Esophagus squamous epithelium (tissue), 5 donors: ENCODE measurements around the gene CYP2S1. TPM values are rescaled to one million over a fixed set of nuclear protein-coding genes. Genes with fewer than 3 reads are reported as not detected.
A peak's percentile ranks its signal among the peaks of the same experiment; 100 is the strongest.
"Not testable (repeated sequence)": the region's sequence is repeated elsewhere in the genome, so short reads cannot be mapped to it uniquely, and the experiment has no call there.

Experiments used
- DNase-seq: peaks from one replicate; lab custom pipeline; 2025; lab: John Stamatoyannopoulos, UW
- H3K27ac ChIP-seq, 4 donors: fragments of 200-600 bp; sonication (generic); one replicate each; pipeline ENCODE4 v1.5.1; 2016 to 2019; ENCODE audit warnings: mild to moderate bottlenecking in 1 of 4
- H3K27me3 ChIP-seq, 4 donors: fragments of 200-600 bp; sonication (generic); 1 replicate in 3 of 4; 2 replicates in 1 of 4; pipeline versions ENCODE4 v1.5.1 to v1.6.0; 2017 to 2021; ENCODE audit warnings: antibody characterized with exemption in 1 of 4
- H3K36me3 ChIP-seq, 3 donors: fragments of 200-600 bp; sonication (generic); one replicate each; pipeline ENCODE4 v1.5.1; 2016 to 2019
- H3K4me1 ChIP-seq, 3 donors: fragments of 200-600 bp; sonication (generic); one replicate each; pipeline ENCODE4 v1.5.1; 2017 to 2019
- H3K4me3 ChIP-seq, 4 donors: fragments of 200-600 bp; sonication (generic); 1 replicate in 3 of 4; 2 replicates in 1 of 4; pipeline ENCODE4 v1.5.1; 2016 to 2019; ENCODE audit warnings: mild to moderate bottlenecking in 2 of 4, moderate library complexity in 1 of 4
- H3K9me3 ChIP-seq, 3 donors: fragments of 200-600 bp; sonication (generic); one replicate each; pipeline ENCODE4 v1.5.1; 2016 to 2019
- POLR2A ChIP-seq, 4 donors: fragments of 450-650 bp; IDR thresholded peaks; one replicate each; pipeline ENCODE4 v1.6.1; 2017; ENCODE audit warnings: antibody characterized with exemption in 4 of 4, mild to moderate bottlenecking in 4 of 4, moderate library complexity in 3 of 4
- WGBS, 2 donors: methylation state at CpG; one replicate each; pipeline ENCODE4 v1.1.5; 2018; 5-methylcytosine and 5-hydroxymethylcytosine counted together
- intact Hi-C: fragments of 100-400 bp; cut with DNase I; formaldehyde crosslinking; loops from one replicate; pipeline ENCODE4 v1.15.0; 2022
- total RNA-seq, 4 donors: library from RNA; depleted of rRNA; stranded (reverse); fragments of >200 nt; gene quantifications; one replicate each; pipeline ENCODE4 v1.1.0, GENCODE V29; 2016
- TF ChIP-seq, protein P1 (sequence below), 6 experiments: fragments of 450-650 bp in 4 of 6; fragments of 200-600 bp in 2 of 6; sonication (generic) in 2 of 6; IDR thresholded peaks; one replicate each; pipeline ENCODE4 v1.5.1; 2016 to 2019; ENCODE audit warnings: antibody characterized with exemption in 6 of 6, mild to moderate bottlenecking in 4 of 6, moderate library complexity in 4 of 6
- donor health status: DM: yes; HTN: yes; CAD: no.

The CYP2S1 gene
- total RNA-seq, 4 donors from 2014 or later = 12.4 to 20.3 (median 15.2) TPM

GRCh38 chr19:41172297-41173164 is 20.5 kb upstream of the CYP2S1 start:
- Histone ChIP-seq H3K27ac (no peak overlapping the region), H3K36me3 (no peaks in the 10 kb centered on the region), H3K4me1 (peaks cover 0 to 28% (median 17%) of the 10 kb centered on the region in 3 donors), H3K27me3 (no peaks in the 10 kb centered on the region), H3K4me3 (no peak overlapping the region), H3K9me3 (no peaks in the 10 kb centered on the region)
- 59 to 66% methylated on average over 4 to 5 of the region's 6 CpGs for WGBS, 2 donors
- TF ChIP-seq, protein P1, sequence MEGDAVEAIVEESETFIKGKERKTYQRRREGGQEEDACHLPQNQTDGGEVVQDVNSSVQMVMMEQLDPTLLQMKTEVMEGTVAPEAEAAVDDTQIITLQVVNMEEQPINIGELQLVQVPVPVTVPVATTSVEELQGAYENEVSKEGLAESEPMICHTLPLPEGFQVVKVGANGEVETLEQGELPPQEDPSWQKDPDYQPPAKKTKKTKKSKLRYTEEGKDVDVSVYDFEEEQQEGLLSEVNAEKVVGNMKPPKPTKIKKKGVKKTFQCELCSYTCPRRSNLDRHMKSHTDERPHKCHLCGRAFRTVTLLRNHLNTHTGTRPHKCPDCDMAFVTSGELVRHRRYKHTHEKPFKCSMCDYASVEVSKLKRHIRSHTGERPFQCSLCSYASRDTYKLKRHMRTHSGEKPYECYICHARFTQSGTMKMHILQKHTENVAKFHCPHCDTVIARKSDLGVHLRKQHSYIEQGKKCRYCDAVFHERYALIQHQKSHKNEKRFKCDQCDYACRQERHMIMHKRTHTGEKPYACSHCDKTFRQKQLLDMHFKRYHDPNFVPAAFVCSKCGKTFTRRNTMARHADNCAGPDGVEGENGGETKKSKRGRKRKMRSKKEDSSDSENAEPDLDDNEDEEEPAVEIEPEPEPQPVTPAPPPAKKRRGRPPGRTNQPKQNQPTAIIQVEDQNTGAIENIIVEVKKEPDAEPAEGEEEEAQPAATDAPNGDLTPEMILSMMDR (IDR thresholded peaks at IDR 0.05) = no peak
- no peak for TF ChIP-seq POLR2A (IDR thresholded peaks at IDR 0.05)
- no peak for DNase-seq
- intact Hi-C loops = no loop called here

GRCh38 chr19:41174297-41174928 is 18.6 kb upstream of the CYP2S1 start:
- Histone ChIP-seq H3K27ac (peak overlapping the region in 3 of 4 donors; percentile 70 to 77 (median 73)), H3K4me1 (peaks cover 0 to 28% (median 17%) of the 10 kb centered on the region in 3 donors), H3K4me3 (no peak overlapping the region), H3K36me3 (no peaks in the 10 kb centered on the region), H3K27me3 (no peaks in the 10 kb centered on the region), H3K9me3 (no peaks in the 10 kb centered on the region)
- TF ChIP-seq, protein P1 (IDR thresholded peaks at IDR 0.05) = no peak
- no peak for TF ChIP-seq POLR2A (IDR thresholded peaks at IDR 0.05)
- 49 to 58% methylated on average over 13 to 15 of the region's 15 CpGs for WGBS, 2 donors
- DNase-seq = no peak
- intact Hi-C loops = no loop called here

GRCh38 chr19:41175801-41176777 is 16.9 kb upstream of the CYP2S1 start:
- no peaks in the 10 kb centered on the region for H3K36me3 ChIP-seq

GRCh38 chr19:41180173-41180572 is 12.8 kb upstream of the CYP2S1 start:
- H3K9me3 ChIP-seq, H3K4me3 ChIP-seq, DNase-seq, intact Hi-C loops, H3K27ac ChIP-seq, H3K27me3 ChIP-seq, H3K36me3 ChIP-seq: not testable (repeated sequence)
- H3K4me1 ChIP-seq = peaks cover 0 to 22% (median 16%) of the 10 kb centered on the region in 3 donors
- WGBS, 2 donors = no CpG with 5 or more reads among the region's 34 CpGs

More at GRCh38 chr19:41175801-41176777, 16.9 kb upstream of the CYP2S1 start:
- intact Hi-C loops = no loop called here
- H3K9me3 ChIP-seq = no peaks in the 10 kb centered on the region
- H3K4me3 ChIP-seq = peak overlapping the region in 1 of 4 donors; percentile 27
- 17 to 23% methylated on average over 14 of the region's 14 CpGs for WGBS, 2 donors
- DNase-seq = no peak
- peak overlapping the region; percentile 58 to 77 (median 72) for H3K27ac ChIP-seq
- TF ChIP-seq, protein P1 (IDR thresholded peaks at IDR 0.05) = no peak
- no peak for TF ChIP-seq POLR2A (IDR thresholded peaks at IDR 0.05)
- H3K4me1 ChIP-seq = peaks cover 0 to 28% (median 17%) of the 10 kb centered on the region in 3 donors
- H3K27me3 ChIP-seq = no peaks in the 10 kb centered on the region
